Rectal smooth muscle tissue (tissue), 1 donor: Measurements from ENCODE around the gene PNP.
A peak's percentile ranks its signal among the peaks of the same experiment; 100 is the strongest.

Experiments
- H3K27ac ChIP-seq: one replicate; pipeline ENCODE4 v1.7.0; 2013; ENCODE audit warnings: low read depth, low read length, inconsistent platforms
- H3K27me3 ChIP-seq: one replicate; pipeline ENCODE4 v1.7.0; 2013; ENCODE audit warnings: low read length; ENCODE audit not compliant: control insufficient read depth, insufficient read depth
- H3K36me3 ChIP-seq: one replicate; pipeline ENCODE4 v1.7.0; 2013; ENCODE audit warnings: low read length; ENCODE audit not compliant: control insufficient read depth, insufficient read depth
- H3K4me1 ChIP-seq: one replicate; pipeline ENCODE4 v1.7.0; 2013; ENCODE audit warnings: low read length; ENCODE audit not compliant: control insufficient read depth, insufficient read depth
- H3K4me3 ChIP-seq: one replicate; pipeline ENCODE4 v1.7.0; 2013; ENCODE audit warnings: low read length
- H3K9ac ChIP-seq: one replicate; pipeline ENCODE4 v1.7.0; 2013; ENCODE audit warnings: low read length

PNP gene

GRCh38 chr14:20469242-20469889, at the start of gene PNP:
TSS of gene PNP (plus strand) at chr14:20469406. CDS start at chr14:20469525, 119 bp downstream.
- Histone ChIP-seq H3K4me3 (peak within 1 kb of the TSS; percentile 91), H3K36me3 (peaks cover under 1% of the 10 kb centered on the region), H3K27me3 (no peaks in the 10 kb centered on the region), H3K27ac (peak within 1 kb of the TSS; percentile 76), H3K4me1 (peaks cover 3% of the 10 kb centered on the region), H3K9ac (peak within 1 kb of the TSS; percentile 71)

- Histone ChIP-seq H3K27me3 (no peaks in the 10 kb centered on the region), H3K27ac (no peak overlapping the region), H3K9ac (no peak overlapping the region), H3K4me3 (no peak overlapping the region), H3K36me3 (no peaks in the 10 kb centered on the region), H3K4me1 (no peaks in the 10 kb centered on the region)
These were observed 49.8 kb upstream of the PNP start for GRCh38 chr14:20419419-20419818.

GRCh38 chr14:20421267-20421666, 47.9 kb upstream of the PNP start:
- no peaks in the 10 kb centered on the region for H3K4me1 ChIP-seq

GRCh38 chr14:20422886-20423285, 46.3 kb upstream of the PNP start:
- Histone ChIP-seq H3K36me3 (no peaks in the 10 kb centered on the region), H3K27ac (no peak overlapping the region)

More at GRCh38 chr14:20421267-20421666, 47.9 kb upstream of the PNP start:
- no peak overlapping the region for H3K27ac ChIP-seq
- no peak overlapping the region for H3K4me3 ChIP-seq
- no peak overlapping the region for H3K9ac ChIP-seq
- H3K27me3 ChIP-seq = no peaks in the 10 kb centered on the region
- H3K36me3 ChIP-seq = no peaks in the 10 kb centered on the region

GRCh38 chr14:20424851-20425250, 44.4 kb upstream of the PNP start:
- Histone ChIP-seq H3K9ac (no peak overlapping the region), H3K27me3 (no peaks in the 10 kb centered on the region), H3K27ac (no peak overlapping the region), H3K36me3 (no peaks in the 10 kb centered on the region), H3K4me3 (no peak overlapping the region), H3K4me1 (no peaks in the 10 kb centered on the region)

More at GRCh38 chr14:20422886-20423285, 46.3 kb upstream of the PNP start:
- Histone ChIP-seq H3K27me3 (no peaks in the 10 kb centered on the region), H3K4me3 (no peak overlapping the region), H3K9ac (no peak overlapping the region), H3K4me1 (no peaks in the 10 kb centered on the region)

GRCh38 chr14:20427231-20428009, 41.8 kb upstream of the PNP start:
- H3K4me3 ChIP-seq = peak overlapping the region; percentile 35
- H3K4me1 ChIP-seq = no peaks in the 10 kb centered on the region
- H3K9ac ChIP-seq = no peak overlapping the region
- H3K36me3 ChIP-seq = no peaks in the 10 kb centered on the region
- H3K27ac ChIP-seq = no peak overlapping the region
- no peaks in the 10 kb centered on the region for H3K27me3 ChIP-seq

- Histone ChIP-seq H3K4me1 (no peaks in the 10 kb centered on the region), H3K36me3 (no peaks in the 10 kb centered on the region), H3K27me3 (no peaks in the 10 kb centered on the region), H3K27ac (no peak overlapping the region), H3K9ac (no peak overlapping the region), H3K4me3 (peak overlapping the region; percentile 35)
These were observed 41.2 kb upstream of the PNP start for GRCh38 chr14:20428010-20428365.

GRCh38 chr14:20428802-20429201, 40.4 kb upstream of the PNP start:
- Histone ChIP-seq H3K9ac (no peak overlapping the region), H3K4me3 (no peak overlapping the region), H3K4me1 (no peaks in the 10 kb centered on the region), H3K27me3 (no peaks in the 10 kb centered on the region), H3K27ac (no peak overlapping the region), H3K36me3 (no peaks in the 10 kb centered on the region)

GRCh38 chr14:20429801-20430669, 39.2 kb upstream of the PNP start:
- no peaks in the 10 kb centered on the region for H3K36me3 ChIP-seq
- no peaks in the 10 kb centered on the region for H3K27me3 ChIP-seq
- H3K9ac ChIP-seq = no peak overlapping the region
- no peak overlapping the region for H3K27ac ChIP-seq
- no peak overlapping the region for H3K4me3 ChIP-seq
- no peaks in the 10 kb centered on the region for H3K4me1 ChIP-seq

GRCh38 chr14:20434701-20435581, 34.3 kb upstream of the PNP start:
- no peaks in the 10 kb centered on the region for H3K36me3 ChIP-seq
- H3K4me1 ChIP-seq = no peaks in the 10 kb centered on the region
- H3K27me3 ChIP-seq = no peaks in the 10 kb centered on the region
- H3K4me3 ChIP-seq = peak overlapping the region; percentile 50
- H3K9ac ChIP-seq = no peak overlapping the region
- H3K27ac ChIP-seq = peak overlapping the region; percentile 6

- H3K4me1 ChIP-seq = no peaks in the 10 kb centered on the region
- peak within 1 kb of the TSS; percentile 50 for H3K4me3 ChIP-seq
- peak within 1 kb of the TSS; percentile 6 for H3K27ac ChIP-seq
- no peaks in the 10 kb centered on the region for H3K27me3 ChIP-seq
- no peak within 1 kb of the TSS for H3K9ac ChIP-seq
- no peaks in the 10 kb centered on the region for H3K36me3 ChIP-seq
These were observed 33.4 kb upstream of the PNP start, which contains the start of gene KLHL33 for GRCh38 chr14:20435582-20436362. TSS of gene KLHL33 (minus strand) at chr14:20436166. CDS start at chr14:20435811, 355 bp downstream.
